ENCODE data around the gene ALKBH3.
A peak's percentile ranks its signal among the peaks of the same experiment; 100 is the strongest.

The ALKBH3 gene

GRCh38 chr11:43922744-43923405 lies 42.2 kb downstream of the ALKBH3 start:
- TF ChIP-seq CTCF (conservative IDR thresholded peaks at IDR 0.05) = no peak
- H3K27ac ChIP-seq = no peak overlapping the region

- no peak overlapping the region for H3K27ac ChIP-seq
- no peak for TF ChIP-seq CTCF (conservative IDR thresholded peaks at IDR 0.05)
Observed at GRCh38 chr11:43923406-43924111, 42.9 kb downstream of the ALKBH3 start.

- H3K27ac ChIP-seq = no peak overlapping the region
- TF ChIP-seq CTCF (conservative IDR thresholded peaks at IDR 0.05) = 0 out of 2 replicates have a peak, but pooled peaks have one; percentile 10
Observed at GRCh38 chr11:43924112-43924855, 43.7 kb downstream of the ALKBH3 start.

- H3K27ac ChIP-seq = no peak overlapping the region
- no peak for TF ChIP-seq CTCF (conservative IDR thresholded peaks at IDR 0.05)
Observed at GRCh38 chr11:43925063-43925931, 44.7 kb downstream of the ALKBH3 start.

GRCh38 chr11:43925932-43926505 lies 45.4 kb downstream of the ALKBH3 start:
- no peak for TF ChIP-seq CTCF (conservative IDR thresholded peaks at IDR 0.05)

GRCh38 chr11:43927070-43927469 lies 46.4 kb downstream of the ALKBH3 start:
- TF ChIP-seq CTCF (conservative IDR thresholded peaks at IDR 0.05) = no peak
- no peak overlapping the region for H3K27ac ChIP-seq

More at GRCh38 chr11:43925932-43926505, 45.4 kb downstream of the ALKBH3 start:
- no peak overlapping the region for H3K27ac ChIP-seq

Measured in VCaP (cell line).